GM23248 (cell line): ENCODE measurements around the gene EIF4E.

Source experiments
- EZH2 ChIP-seq: fragments of 200-600 bp; sonication (generic); IDR thresholded peaks from 2 replicates; pipeline ENCODE4 v1.6.1; 2018; ENCODE audit warnings: antibody characterized with exemption, mild to moderate bottlenecking; ENCODE audit not compliant: insufficient read depth, poor library complexity, severe bottlenecking
- EZH2phosphoT487 ChIP-seq: fragments of 200-600 bp; sonication (generic); IDR thresholded peaks from 2 replicates; pipeline ENCODE4 v1.6.1; 2018; ENCODE audit warnings: antibody characterized with exemption, moderate library complexity, mild to moderate bottlenecking, low read depth; ENCODE audit not compliant: insufficient read depth

GRCh38 chr4:98908182-98908581, 20.8 kb downstream of the EIF4E start:
- TF ChIP-seq EZH2phosphoT487, result no peak
- no peak for TF ChIP-seq EZH2
